Endothelial cell of umbilical vein (primary cell): ENCODE results near the gene UBL7. TPM values are rescaled to one million over a fixed set of nuclear protein-coding genes. Genes with fewer than 3 reads are reported as not detected.

Experiments
- BruUV-seq: library from RNA; stranded (reverse); fragments of 400-500 nt; replicated peaks from 2 replicates; lab custom pipeline; 2021; lab: Mats Ljungman, UMichigan
- CTCF ChIA-PET: fragments of 300-600, 350-600 bp; sonication (Branson Sonifier 250); formaldehyde crosslinking; loops from one replicate; lab custom pipeline; 2021; ENCODE audit warnings: antibody characterized with exemption, inconsistent platforms; lab: Charles Lee
- POLR2A ChIA-PET: fragments of 300-600, 350-600 bp; sonication (Branson Sonifier 250); formaldehyde crosslinking; loops from one replicate; lab custom pipeline; 2021; ENCODE audit warnings: antibody characterized with exemption, inconsistent platforms; lab: Charles Lee
- DNase-seq: peaks from one replicate; pipeline ENCODE4 v3.0.0-alpha.2; 2011; ENCODE audit warnings: low read depth, low spot score
- FAIRE-seq: peaks from 2 replicates; lab custom pipeline; 2011; peaks lifted over from hg19 to GRCh38; lab: Jason Lieb, UNC
- H2AFZ ChIP-seq: 2 replicates; pipeline ENCODE4 v1.6.0; 2012; ENCODE audit warnings: low read depth, low read length, control low read depth, inconsistent platforms
- H3K27ac ChIP-seq: 2 replicates; pipeline ENCODE4 v1.5.1; 2011; ENCODE audit warnings: low read depth, mild to moderate bottlenecking, control low read depth, low read length, moderate library complexity; ENCODE audit not compliant: insufficient read depth
- H3K27me3 ChIP-seq, 2 experiments: 2 replicates each; pipeline versions ENCODE4 v1.6.0 to v1.6.1; 2011; ENCODE audit warnings: low read length in 2 of 2, mixed read lengths in 1 of 2; ENCODE audit not compliant: control insufficient read depth in 2 of 2, insufficient read depth in 2 of 2
- H3K36me3 ChIP-seq, 2 experiments: 2 replicates in 1 of 2; 3 replicates in 1 of 2; pipeline ENCODE4 v1.5.1; 2011; ENCODE audit warnings: low read length in 2 of 2, mild to moderate bottlenecking in 1 of 2, moderate library complexity in 1 of 2; ENCODE audit not compliant: control insufficient read depth in 2 of 2, insufficient read depth in 2 of 2; ENCODE audit errors: extremely low read depth in 1 of 2
- H3K4me1 ChIP-seq: 3 replicates; pipeline ENCODE4 v1.5.1; 2011; ENCODE audit warnings: mild to moderate bottlenecking, low read length; ENCODE audit not compliant: control insufficient read depth, insufficient read depth; ENCODE audit errors: extremely low read depth
- H3K4me2 ChIP-seq: 2 replicates; pipeline ENCODE4 v1.6.1; 2011; ENCODE audit warnings: low read length, control low read depth, mixed read lengths; ENCODE audit not compliant: insufficient read depth
- H3K4me3 ChIP-seq, 3 experiments: fragments of 200-600 bp in 1 of 3; sonication (generic), shearing (Covaris generic) in 1 of 3; replicated peaks in 1 of 3; 2 replicates each; pipeline ENCODE4 v1.5.1; 2011 to 2016; ENCODE audit warnings: control low read depth in 3 of 3, low read length in 3 of 3, mild to moderate bottlenecking in 2 of 3, inconsistent platforms in 1 of 3, low read depth in 1 of 3, moderate library complexity in 1 of 3; ENCODE audit not compliant: insufficient read depth in 1 of 3
- H3K79me2 ChIP-seq: 2 replicates; pipeline ENCODE4 v1.6.0; 2012; ENCODE audit warnings: low read length, inconsistent platforms; ENCODE audit not compliant: control insufficient read depth, insufficient read depth
- H3K9ac ChIP-seq: replicated peaks from 2 replicates; pipeline ENCODE3; 2011; ENCODE audit warnings: low read length, control low read depth; ENCODE audit not compliant: insufficient read depth; ENCODE audit errors: extremely low read depth
- H3K9me1 ChIP-seq: replicated peaks from 3 replicates; pipeline ENCODE4 v1.6.0; 2011; ENCODE audit warnings: mild to moderate bottlenecking, low read length; ENCODE audit not compliant: control insufficient read depth, insufficient read depth; ENCODE audit errors: extremely low read depth
- H3K9me3 ChIP-seq: replicated peaks from 2 replicates; pipeline ENCODE4 v1.5.1; 2012; ENCODE audit warnings: low read length, inconsistent platforms; ENCODE audit not compliant: control insufficient read depth, insufficient read depth
- H4K20me1 ChIP-seq: replicated peaks from 2 replicates; pipeline ENCODE3; 2011; ENCODE audit warnings: mild to moderate bottlenecking, low read length; ENCODE audit not compliant: control insufficient read depth, insufficient read depth; ENCODE audit errors: extremely low read depth
- CTCF ChIP-seq, 2 donors: IDR thresholded peaks; 1 replicate in 1 of 2; 2 replicates in 1 of 2; pipeline ENCODE4 v1.5.1; 2011; ENCODE audit warnings: low read length in 2 of 2, mild to moderate bottlenecking in 2 of 2, moderate library complexity in 2 of 2, control low read depth in 1 of 2, inconsistent platforms in 1 of 2, low read depth in 1 of 2; ENCODE audit not compliant: insufficient read depth in 1 of 2; ENCODE audit errors: extremely low read depth in 1 of 2
- EZH2 ChIP-seq: IDR thresholded peaks from 2 replicates; pipeline ENCODE4 v1.6.1; 2012; ENCODE audit warnings: borderline replicate concordance, low read depth, mild to moderate bottlenecking, moderate library complexity, low read length, inconsistent platforms; ENCODE audit not compliant: severe bottlenecking
- FOS ChIP-seq: IDR thresholded peaks from 2 replicates; pipeline ENCODE4 v1.6.1; 2011; ENCODE audit warnings: mild to moderate bottlenecking, low read length, moderate library complexity, borderline replicate concordance; ENCODE audit not compliant: insufficient read depth
- GATA2 ChIP-seq: IDR thresholded peaks from 2 replicates; pipeline ENCODE4 v1.7.0; 2011; ENCODE audit warnings: low read depth, mild to moderate bottlenecking, moderate library complexity, mixed read lengths, low read length; ENCODE audit not compliant: insufficient read length, insufficient read depth
- JUN ChIP-seq: IDR thresholded peaks from 2 replicates; pipeline ENCODE4 v1.6.1; 2011; ENCODE audit warnings: borderline replicate concordance, low read depth; ENCODE audit not compliant: insufficient read length, insufficient read depth
- MAX ChIP-seq: IDR thresholded peaks from 2 replicates; pipeline ENCODE4 v1.6.1; 2011; ENCODE audit not compliant: insufficient read depth, insufficient read length
- MYC ChIP-seq: IDR thresholded peaks from one replicate; pipeline ENCODE4 v1.6.1; 2011; ENCODE audit warnings: mild to moderate bottlenecking, low read depth, low read length
- POLR2A ChIP-seq: IDR thresholded peaks from 2 replicates; pipeline ENCODE4 v1.6.1; 2012; ENCODE audit warnings: low read depth, mild to moderate bottlenecking, control low read depth, low read length
- POLR2AphosphoS5 ChIP-seq: IDR thresholded peaks from 2 replicates; pipeline ENCODE4 v1.6.1; 2012; ENCODE audit warnings: low read depth, mild to moderate bottlenecking, control low read depth, low read length, moderate library complexity; ENCODE audit not compliant: insufficient read depth
- dilution Hi-C: fragments of 300-500 bp; cut with MboI; formaldehyde crosslinking; loops from one replicate; pipeline ENCODE4 v1.15.0; 2019; ENCODE audit warnings: low sequenced_read_pairs; ENCODE audit not compliant: extremely low pct_ligation_motif_present
- intact Hi-C: fragments of 100-400 bp; cut with micrococcal nuclease; formaldehyde crosslinking; loops from one replicate; pipeline ENCODE4 v1.10.0; 2022
- polyA plus RNA-seq, 4 experiments: library from polyadenylated mRNA; depleted of rRNA in 3 of 4; stranded (reverse) in 3 of 4; unstranded in 1 of 4; fragments of >200 nt; gene quantifications; 2 replicates each; pipeline versions ENCODE4 v1.2.1 to v1.2.3, GENCODE V29; 2011 to 2012; ENCODE audit warnings: missing spikeins in 1 of 4
- total RNA-seq: library from RNA; stranded (reverse); gene quantifications from 2 replicates; pipeline ENCODE4 v1.2.3, GENCODE V29; 2021

The UBL7 gene
- total and polyA plus RNA-seq, 2 donors (not counting 3 experiments of a cell fraction or from before 2014, with no cell fraction given), result 32.8 to 90.4 TPM

GRCh38 chr15:74433592-74434262, 27.2 kb downstream of the UBL7 start, which contains the start of gene SEMA7A:
Gene SEMA7A (minus strand): TSS chr15:74433958. CDS start chr15:74433918, 40 bp downstream.
- no peaks in the 10 kb centered on the region for H4K20me1 ChIP-seq
- DNase-seq, result peak; percentile 70
- H3K9me3 ChIP-seq, result no peaks in the 10 kb centered on the region
- ChIA-PET POLR2A (no interaction called here), CTCF (interaction anchor here (0.5 to 2.1 kb wide), 5 partner anchors 49 to 150 kb away, joined by 3 to 8 read pairs (median 5); no protein-coding TSS in a partner anchor)
- H3K4me1 ChIP-seq, result no peaks in the 10 kb centered on the region
- no TSS peak for BruUV-seq
- no peak within 1 kb of the TSS for H3K9ac ChIP-seq
- H3K79me2 ChIP-seq, result no peaks in the 10 kb centered on the region
- no peaks in the 10 kb centered on the region for H3K36me3 ChIP-seq
- H3K27ac ChIP-seq, result no peak within 1 kb of the TSS
- peaks cover 26 to 30% of the 10 kb centered on the region in 2 experiments for H3K27me3 ChIP-seq
- TF ChIP-seq MAX (no peak), FOS (no peak), CTCF (IDR thresholded peaks at IDR 0.05; ENCODE audit: extremely low read depth in 1 of 2, insufficient read depth in 1 of 2, low read depth in 1 of 2, low read length in 2 of 2) (no peak), EZH2 (no peak), JUN (no peak), POLR2A (peak; percentile 38), POLR2AphosphoS5 (peak; percentile 26), MYC (no peak), GATA2 (no peak)
- H3K9me1 ChIP-seq, result no peaks in the 10 kb centered on the region
- FAIRE-seq, result peak; percentile 88
- dilution Hi-C loops, result no loop called here
- intact Hi-C loops, result loop anchor here (1.0 kb wide), 2 partner anchors 48 to 58 kb away; no protein-coding TSS in a partner anchor
- peak within 1 kb of the TSS; percentile 86 for H3K4me2 ChIP-seq
- peak within 1 kb of the TSS; percentile 94 for H2AFZ ChIP-seq
- peak within 1 kb of the TSS; percentile 32 to 63 (median 47) for H3K4me3 ChIP-seq
